Right cardiac atrium (tissue), 5 donors: ENCODE data around the gene ARMC9. TPM values are rescaled to one million over a fixed set of nuclear protein-coding genes. Genes with fewer than 3 reads are reported as not detected.

Experiments used
- ATAC-seq, 2 donors: fragments of 200-7000 bp; cut with Tn5 transposase; one replicate each; pipeline versions ENCODE4 v1.8.0 to v1.9.1; 2020; ENCODE audit warnings: moderate library complexity in 2 of 2, mild to moderate bottlenecking in 1 of 2
- DNase-seq, 3 donors: peaks; one replicate each; pipeline ENCODE4 v3.0.0-alpha.2; 2020
- H3K27ac ChIP-seq: one replicate; pipeline ENCODE4 v1.5.1; 2013; ENCODE audit warnings: mild to moderate bottlenecking, low read length, control low read depth, moderate library complexity
- H3K27me3 ChIP-seq: one replicate; pipeline ENCODE4 v1.6.1; 2013; ENCODE audit not compliant: control insufficient read depth, insufficient read depth
- H3K4me1 ChIP-seq: one replicate; pipeline ENCODE4 v1.6.1; 2013; ENCODE audit warnings: low read length; ENCODE audit not compliant: control insufficient read depth, insufficient read depth
- H3K4me3 ChIP-seq: one replicate; pipeline ENCODE4 v1.5.1; 2013; ENCODE audit warnings: low read length, control low read depth
- H3K9me3 ChIP-seq: one replicate; pipeline ENCODE4 v1.6.1; 2013; ENCODE audit warnings: low read length; ENCODE audit not compliant: control insufficient read depth
- WGBS: extraction: QIAGEN DNeasy Blood & Tissue Kit; methylation state at CpG from one replicate; pipeline ENCODE4 v1.1.7; 2013; 5-methylcytosine and 5-hydroxymethylcytosine counted together
- intact Hi-C, 4 donors: fragments of 100-400 bp; cut with DNase I; formaldehyde crosslinking; loops; one replicate each; pipeline versions ENCODE4 v1.11.0 to v1.14.0; 2022 to 2023
- polyA plus RNA-seq: library from polyadenylated mRNA; stranded (reverse); fragments of 200-250 nt; gene quantifications from one replicate; pipeline ENCODE4 v1.2.3, GENCODE V29; 2013
- total RNA-seq, 4 donors: library from RNA; stranded (reverse); fragmentation: NEBNext Ultra II Directional; extraction: Animal tissue kit (Norgen Biotek cat#: 25700); gene quantifications; one replicate each; pipeline ENCODE4 v1.2.1, GENCODE V29; 2021
- donor health status: healthy with polysubstance abuse.
- donor health status: DM: no; HTN: yes; CAD: no.
- donor health status: DM: no; HTN: no; CAD: no.
- donor health status: DM: no; HTN: yes; CAD: no; lungs with severe emphysema.
- donor health status: DM: yes; HTN: yes; CAD: no.

Gene ARMC9
- total and polyA plus RNA-seq, 5 donors = 1.3 to 6.8 (median 3.8) TPM

DNA sequence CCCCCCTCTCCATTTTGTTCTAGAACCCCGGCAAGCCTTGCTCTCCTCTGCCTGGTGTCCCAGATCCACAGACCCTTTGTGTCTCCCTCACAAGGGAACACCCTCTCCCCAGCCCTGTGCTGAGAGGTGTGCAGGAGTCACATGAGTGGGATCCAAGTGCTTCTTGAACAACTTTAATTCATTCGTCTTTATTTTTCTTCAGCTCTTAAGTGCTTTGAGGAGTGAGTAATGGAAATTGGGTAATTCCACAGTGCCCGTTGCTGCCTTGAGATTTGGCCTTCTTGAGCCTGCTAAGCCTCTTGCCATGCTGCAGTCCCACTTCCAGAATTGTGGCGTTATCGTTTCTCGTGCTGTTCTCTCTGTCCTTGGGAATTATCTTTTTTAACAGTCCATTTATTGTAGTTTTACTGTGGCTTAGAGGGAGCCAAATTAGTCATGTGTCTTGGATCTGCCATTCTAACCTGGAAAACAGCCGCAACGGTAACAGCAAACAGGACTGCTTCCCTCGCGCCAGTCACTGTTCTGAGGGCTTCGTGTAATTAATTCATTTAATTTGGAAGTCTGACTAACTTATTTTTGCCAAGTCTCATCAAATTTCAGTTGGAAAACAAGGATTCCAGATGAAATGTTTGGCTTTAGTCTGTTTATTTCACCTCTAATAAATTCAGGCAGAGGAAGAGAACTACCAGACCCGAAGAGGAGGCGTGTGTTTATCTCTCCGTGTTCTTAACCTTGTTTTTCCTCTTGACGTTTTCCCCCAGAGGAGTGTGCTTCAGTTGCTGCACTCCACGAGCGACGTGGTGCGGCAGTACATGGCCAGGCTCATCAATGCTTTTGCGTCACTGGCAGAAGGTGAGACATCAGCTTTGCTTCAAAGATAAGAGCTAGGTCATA lies 72.0 kb downstream of the ARMC9 start:
- intact Hi-C loops = no loop called here

DNA sequence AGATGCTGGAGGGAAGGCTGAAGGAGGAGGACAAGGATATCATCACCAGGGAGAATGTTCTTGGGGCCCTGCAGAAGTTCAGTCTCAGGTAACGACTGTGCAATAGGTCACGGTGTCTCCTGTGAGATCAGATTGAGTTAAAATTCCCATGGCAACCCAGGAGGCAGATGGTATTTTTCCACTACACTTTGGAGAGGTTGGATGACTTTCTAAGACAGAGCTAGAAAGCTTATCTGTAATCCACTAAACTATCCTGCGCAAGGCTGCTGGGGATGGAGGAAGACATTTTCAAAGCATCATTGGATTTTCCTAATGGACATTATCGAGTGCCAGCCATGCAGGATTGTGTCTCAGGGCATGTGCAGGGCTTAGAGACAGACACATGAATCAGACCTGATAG lies 74.6 kb downstream of the ARMC9 start:
- ATAC-seq (no peak), DNase-seq (no peak)
- Histone ChIP-seq H3K9me3 (no peaks in the 10 kb centered on the region), H3K27ac (no peak overlapping the region), H3K4me3 (no peak overlapping the region), H3K4me1 (no peaks in the 10 kb centered on the region), H3K27me3 (no peaks in the 10 kb centered on the region)
- intact Hi-C loops = no loop called here
- WGBS = 94% methylated on average over 4 of the region's 4 CpGs

More for the DNA sequence above, 72.0 kb downstream of the ARMC9 start:
- ATAC-seq = no peak
- Histone ChIP-seq H3K4me3 (no peak overlapping the region), H3K27ac (no peak overlapping the region), H3K4me1 (no peaks in the 10 kb centered on the region), H3K27me3 (no peaks in the 10 kb centered on the region), H3K9me3 (no peaks in the 10 kb centered on the region)
- DNase-seq = no peak
- WGBS = 85% methylated on average over 20 of the region's 20 CpGs

DNA sequence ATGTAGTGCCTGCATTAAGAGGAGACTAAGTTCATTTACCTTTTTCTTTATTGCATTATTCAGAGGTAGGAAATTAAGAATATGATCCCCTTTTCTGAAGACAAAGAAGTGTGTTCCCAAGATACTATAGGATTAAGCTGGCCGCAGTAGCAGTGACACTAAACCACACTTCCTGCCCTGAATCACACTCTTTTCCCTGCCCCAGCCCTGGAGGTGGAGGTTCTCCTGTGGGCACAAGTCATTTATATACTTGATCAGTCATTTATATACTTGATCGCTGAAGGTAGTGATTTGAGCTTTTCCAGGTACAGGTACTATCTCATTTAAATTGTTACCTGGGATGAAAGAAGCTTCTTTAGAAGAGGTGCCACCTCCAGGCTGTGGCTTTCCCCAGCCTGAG lies 78.6 kb downstream of the ARMC9 start:
- ATAC-seq (no peak), DNase-seq (no peak)
- Histone ChIP-seq H3K27me3 (no peaks in the 10 kb centered on the region), H3K9me3 (no peaks in the 10 kb centered on the region), H3K4me3 (no peak overlapping the region), H3K4me1 (no peaks in the 10 kb centered on the region), H3K27ac (no peak overlapping the region)
- WGBS = 91% methylated on average over 2 of the region's 2 CpGs
- intact Hi-C loops = no loop called here

DNA sequence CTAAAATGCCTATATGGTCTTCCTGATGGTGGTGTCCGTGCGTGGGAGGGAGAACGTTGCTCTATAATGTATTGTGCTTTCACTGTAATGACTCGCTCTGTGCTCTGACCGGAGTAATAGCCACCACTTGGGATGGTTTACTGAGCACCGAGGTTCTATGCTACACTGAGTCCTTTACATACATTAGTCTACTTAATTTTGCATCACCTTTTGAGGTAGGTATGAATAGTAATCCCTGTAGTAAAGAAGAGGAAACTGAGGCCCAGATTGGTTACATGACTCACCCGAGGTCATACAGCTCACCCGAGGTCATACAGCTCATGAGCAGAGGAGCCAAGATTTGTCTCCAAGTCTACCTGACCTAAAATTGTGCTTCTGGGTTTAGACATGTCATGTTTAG lies 79.5 kb downstream of the ARMC9 start:
- no peak for ATAC-seq
- Histone ChIP-seq H3K4me3 (no peak overlapping the region), H3K4me1 (no peaks in the 10 kb centered on the region), H3K27ac (no peak overlapping the region), H3K27me3 (no peaks in the 10 kb centered on the region), H3K9me3 (no peaks in the 10 kb centered on the region)
- DNase-seq = no peak
- intact Hi-C loops = no loop called here
- WGBS = 92% methylated on average over 8 of the region's 8 CpGs

DNA sequence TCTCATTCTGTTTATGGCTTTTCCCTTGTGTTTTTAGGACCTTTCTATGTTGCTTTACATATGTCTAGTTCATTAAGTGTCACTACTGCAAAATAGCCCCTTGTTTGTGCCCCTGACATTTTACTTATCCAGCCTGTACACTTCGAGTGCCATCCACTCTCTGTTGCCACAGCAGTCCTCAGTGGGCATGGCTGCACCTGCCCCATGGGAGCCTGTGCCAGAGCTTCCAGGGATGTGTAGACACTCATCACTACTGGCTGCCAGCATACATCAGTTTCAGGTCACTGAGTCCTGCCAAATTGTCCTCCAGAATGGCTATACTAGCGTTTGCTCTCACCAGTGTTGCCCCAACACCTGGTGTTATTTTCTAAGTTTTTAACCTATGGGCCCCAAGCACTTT lies 80.4 kb downstream of the ARMC9 start:
- DNase-seq = no peak
- H3K27ac ChIP-seq = no peak overlapping the region
- H3K27me3 ChIP-seq = no peaks in the 10 kb centered on the region
- 75% methylated on average over 2 of the region's 2 CpGs for WGBS
- H3K4me1 ChIP-seq = no peaks in the 10 kb centered on the region
- H3K4me3 ChIP-seq = no peak overlapping the region
- no peak for ATAC-seq
- intact Hi-C loops = no loop called here
- H3K9me3 ChIP-seq = no peaks in the 10 kb centered on the region

DNA sequence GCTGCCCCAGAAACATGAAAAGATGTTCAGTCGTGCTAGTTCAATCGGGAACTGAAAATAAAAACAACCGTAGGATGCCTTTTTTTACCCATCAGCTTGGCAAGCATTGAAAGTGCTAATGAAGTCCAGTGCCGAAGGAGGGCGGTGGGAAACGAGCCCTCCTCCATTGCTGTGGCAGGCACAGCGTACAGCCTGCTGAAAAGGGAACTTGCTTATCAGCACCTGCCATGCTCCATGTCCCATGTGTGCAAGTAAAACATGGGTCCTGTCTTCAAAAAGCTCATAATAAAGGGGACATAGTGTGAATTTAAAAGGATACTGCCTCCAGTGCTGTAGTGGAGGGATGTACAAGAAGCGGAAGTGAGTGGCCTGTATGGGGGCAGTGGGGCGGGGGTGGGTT lies 82.4 kb downstream of the ARMC9 start:
- DNase-seq = no peak
- Histone ChIP-seq H3K27me3 (no peaks in the 10 kb centered on the region), H3K4me3 (no peak overlapping the region), H3K27ac (no peak overlapping the region), H3K9me3 (no peaks in the 10 kb centered on the region), H3K4me1 (no peaks in the 10 kb centered on the region)
- ATAC-seq = no peak
- intact Hi-C loops = no loop called here
- 86% methylated on average over 9 of the region's 9 CpGs for WGBS

DNA sequence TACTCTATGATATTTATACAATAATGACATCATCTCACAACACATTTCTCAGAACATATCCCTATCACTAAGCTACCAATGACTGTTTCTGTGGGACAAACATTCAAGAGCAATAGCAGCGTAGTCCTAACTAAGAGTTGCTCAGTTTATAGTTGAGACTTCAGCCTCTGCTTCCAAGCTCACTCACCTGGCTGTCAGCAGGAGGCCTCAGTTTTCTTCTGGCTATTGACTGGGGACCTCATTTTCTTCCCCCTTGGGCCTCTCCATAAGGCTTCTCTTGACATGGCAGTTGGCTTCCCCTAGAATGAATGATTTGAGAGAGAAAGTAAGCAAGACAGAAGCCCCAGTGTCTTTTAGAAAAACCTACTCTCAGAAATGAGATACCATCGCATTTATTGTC lies 85.9 kb downstream of the ARMC9 start:
- Histone ChIP-seq H3K9me3 (no peaks in the 10 kb centered on the region), H3K27ac (no peak overlapping the region), H3K4me1 (no peaks in the 10 kb centered on the region), H3K4me3 (no peak overlapping the region), H3K27me3 (no peaks in the 10 kb centered on the region)
- WGBS = 90% methylated on average over 2 of the region's 2 CpGs
- intact Hi-C loops = no loop called here
- ATAC-seq = no peak
- DNase-seq = no peak

DNA sequence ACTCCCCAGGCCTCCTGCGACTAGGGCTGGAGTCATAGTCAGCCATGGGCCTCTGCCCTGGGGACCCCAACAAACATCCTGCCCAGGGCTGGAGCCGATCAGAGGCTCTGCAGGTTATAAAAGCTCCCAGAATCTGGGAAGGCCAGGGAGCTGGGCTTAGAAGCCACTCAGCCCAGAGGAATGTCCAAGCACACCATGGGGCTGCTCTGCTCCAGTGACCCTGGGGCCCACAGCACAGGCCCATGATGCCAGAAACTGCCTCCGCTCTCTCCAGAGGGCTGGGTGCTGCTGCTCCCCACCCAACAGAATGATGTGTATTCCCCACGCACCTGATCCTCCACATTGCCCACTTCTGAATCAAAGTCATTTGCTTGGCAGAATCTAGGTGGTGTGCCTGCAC lies 88.5 kb downstream of the ARMC9 start:
- Histone ChIP-seq H3K27me3 (no peaks in the 10 kb centered on the region), H3K4me3 (no peak overlapping the region), H3K27ac (no peak overlapping the region), H3K9me3 (no peaks in the 10 kb centered on the region), H3K4me1 (no peaks in the 10 kb centered on the region)
- intact Hi-C loops = no loop called here
- ATAC-seq = no peak
- no peak for DNase-seq
- 93% methylated on average over 4 of the region's 4 CpGs for WGBS

DNA sequence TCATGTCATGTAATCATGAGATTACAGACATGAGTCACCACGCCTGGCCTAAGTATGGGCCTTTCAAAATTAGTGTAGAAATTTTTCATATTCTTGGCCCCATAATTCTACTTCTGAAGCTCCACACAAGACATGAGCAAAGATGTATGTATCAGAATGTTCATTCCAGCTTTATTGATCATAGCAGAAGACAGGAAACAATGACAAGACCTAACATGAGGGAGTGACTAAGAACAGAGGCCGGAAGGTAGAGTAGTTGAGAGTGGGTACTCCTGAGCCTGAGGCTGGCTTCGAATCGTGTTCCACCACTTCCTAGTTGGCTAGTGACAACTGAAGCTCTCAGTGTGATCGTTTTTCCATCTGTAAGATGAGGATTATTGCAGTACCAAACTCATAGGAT lies 89.3 kb downstream of the ARMC9 start:
- no peak overlapping the region for H3K27ac ChIP-seq
- H3K4me1 ChIP-seq = no peaks in the 10 kb centered on the region
- ATAC-seq (no peak), DNase-seq (no peak)
- H3K27me3 ChIP-seq = no peaks in the 10 kb centered on the region
- no peaks in the 10 kb centered on the region for H3K9me3 ChIP-seq
- intact Hi-C loops = no loop called here
- WGBS = 89% methylated on average over 5 of the region's 5 CpGs
- H3K4me3 ChIP-seq = no peak overlapping the region

DNA sequence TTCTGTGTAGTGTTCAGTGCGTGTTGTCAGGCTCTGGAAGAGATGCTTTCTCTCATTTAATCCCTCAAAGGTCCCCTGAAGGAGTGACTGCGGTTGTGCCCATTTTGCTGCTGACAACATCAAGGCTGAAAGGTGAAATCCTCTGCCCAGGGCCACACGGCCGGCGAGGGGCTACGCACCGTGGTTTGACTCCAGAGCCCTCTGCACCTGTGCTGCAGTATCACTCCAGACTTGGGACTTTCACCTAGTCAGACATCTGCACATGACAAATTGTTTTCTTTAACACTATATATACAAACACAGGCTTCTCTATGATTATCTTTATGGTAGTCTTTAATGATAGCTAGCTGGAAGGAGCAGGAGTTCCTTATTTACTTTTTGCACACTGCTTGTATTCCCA lies 90.2 kb downstream of the ARMC9 start:
- intact Hi-C loops = no loop called here
- DNase-seq = no peak
- Histone ChIP-seq H3K4me1 (no peaks in the 10 kb centered on the region), H3K4me3 (no peak overlapping the region), H3K9me3 (no peaks in the 10 kb centered on the region), H3K27ac (no peak overlapping the region), H3K27me3 (no peaks in the 10 kb centered on the region)
- ATAC-seq = peak in 1 of 2 donors; percentile 24
- whole genome bisulfite sequencing = 94% methylated on average over 7 of the region's 7 CpGs

DNA sequence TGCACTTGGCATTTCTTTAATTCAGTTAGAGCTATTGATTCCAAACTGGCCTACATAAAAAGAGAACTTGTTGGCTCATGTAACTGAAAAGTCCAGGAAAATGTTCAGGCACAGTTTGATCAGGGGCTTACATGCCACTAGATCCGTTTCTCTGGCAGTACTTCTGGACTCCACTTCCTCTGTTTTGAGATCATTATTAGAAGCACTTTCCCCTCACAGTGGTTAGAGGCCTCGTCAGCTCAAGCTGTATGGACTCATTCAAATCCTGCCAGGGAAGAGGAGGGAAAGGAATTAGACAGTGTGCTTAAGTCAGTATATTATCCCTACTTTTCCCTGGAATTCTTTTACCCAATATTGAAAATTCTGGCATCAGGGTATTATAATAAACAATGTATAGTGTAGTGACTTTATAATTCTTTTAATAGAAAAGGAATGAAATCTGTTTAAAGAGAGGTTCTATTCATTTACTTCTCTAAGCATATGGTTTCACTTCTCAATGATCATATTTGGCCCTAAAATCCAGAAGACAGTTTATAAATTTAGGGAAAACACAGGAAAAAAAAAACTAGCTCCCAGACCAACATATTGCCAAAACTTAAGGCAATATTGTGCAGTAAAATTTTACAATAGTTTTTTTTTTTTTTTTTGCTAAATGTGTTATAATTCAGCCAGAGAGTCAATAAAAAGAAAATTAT lies 92.0 kb downstream of the ARMC9 start:
- ATAC-seq = no peak
- no peak overlapping the region for H3K27ac ChIP-seq
- peaks cover 4% of the 10 kb centered on the region for H3K4me1 ChIP-seq
- no peak for DNase-seq
- H3K9me3 ChIP-seq = no peaks in the 10 kb centered on the region
- intact Hi-C loops = loop anchor here in 2 of 4 donors (10.0 kb wide), 2 partner anchors 66 to 104 kb away; partner anchors contain the start of gene B3GNT7 (in 1 of the 2)
- no peak overlapping the region for H3K4me3 ChIP-seq
- no peaks in the 10 kb centered on the region for H3K27me3 ChIP-seq
- WGBS = 31% methylated on average over 2 of the region's 2 CpGs
